ENCODE data around the gene RBMS3. TPM values are rescaled to one million over a fixed set of nuclear protein-coding genes. Genes with fewer than 3 reads are reported as not detected.

The RBMS3 gene
- total RNA-seq, 1 experiment from 2014 or later = 74.2 TPM

- BruUV-seq (replicated peaks) = no TSS peak
- DNase-seq (ENCODE audit: unreplicated experiment) = peak; percentile 89
- intact Hi-C loops (cut with micrococcal nuclease) = loop anchor here (1.0 to 10.0 kb wide), 2 partner anchors 413 to 769 kb away; partner anchors contain the start of gene RBMS3
- peak overlapping the region; percentile 91 for H3K27ac Mint-ChIP-seq (ENCODE audit: low read depth, unreplicated experiment)
- H3K36me3 Mint-ChIP-seq (ENCODE audit: insufficient read depth, unreplicated experiment) = no peaks in the 10 kb centered on the region
- no peaks in the 10 kb centered on the region for H3K27me3 Mint-ChIP-seq (ENCODE audit: insufficient read depth, unreplicated experiment)
- CTCF ChIA-PET = interaction anchor here (1.1 kb wide), 1 partner anchor 413 kb away, joined by 3 read pairs; the partner anchor contains the start of gene RBMS3
- H3K9me3 Mint-ChIP-seq (ENCODE audit: unreplicated experiment) = no peaks in the 10 kb centered on the region
- peak overlapping the region; percentile 43 for H3K4me3 Mint-ChIP-seq (ENCODE audit: unreplicated experiment)
- H3K4me1 Mint-ChIP-seq (ENCODE audit: insufficient read depth, unreplicated experiment) = peaks cover 44% of the 10 kb centered on the region
- POLR2A ChIA-PET = interaction anchor here (0.8 to 1.6 kb wide), 7 partner anchors 10 to 403 kb away, joined by 3 to 7 read pairs (median 4); no protein-coding TSS in a partner anchor
- TF ChIP-seq CTCF (IDR thresholded peaks at IDR 0.05; ENCODE audit: unreplicated experiment) = no peak
Measured at GRCh38 chr3:29693863-29694262, 413.0 kb downstream of the RBMS3 start.

GRCh38 chr3:29694331-29694730, 413.5 kb downstream of the RBMS3 start:
- Mint-ChIP-seq H3K9me3 (ENCODE audit: unreplicated experiment) (no peaks in the 10 kb centered on the region), H3K27me3 (ENCODE audit: insufficient read depth, unreplicated experiment) (no peaks in the 10 kb centered on the region), H3K4me1 (ENCODE audit: insufficient read depth, unreplicated experiment) (peaks cover 44% of the 10 kb centered on the region), H3K36me3 (ENCODE audit: insufficient read depth, unreplicated experiment) (no peaks in the 10 kb centered on the region), H3K27ac (ENCODE audit: low read depth, unreplicated experiment) (peak overlapping the region; percentile 91), H3K4me3 (ENCODE audit: unreplicated experiment) (peak overlapping the region; percentile 43)
- ChIA-PET POLR2A (interaction anchor here (0.5 to 3.6 kb wide), 15 partner anchors 11 to 629 kb away, joined by 3 to 50 read pairs (median 5); partner anchors contain the start of gene RBMS3), CTCF (interaction anchor here (0.5 to 0.6 kb wide), 2 partner anchors 72 to 212 kb away, joined by 3 to 5 read pairs; no protein-coding TSS in a partner anchor)
- TF ChIP-seq CTCF (IDR thresholded peaks at IDR 0.05; ENCODE audit: unreplicated experiment) = no peak
- no peak for DNase-seq (ENCODE audit: unreplicated experiment)
- intact Hi-C loops (cut with micrococcal nuclease) = loop anchor here (1.0 to 10.0 kb wide), 2 partner anchors 413 to 770 kb away; partner anchors contain the start of gene RBMS3
- BruUV-seq (replicated peaks) = no TSS peak

GRCh38 chr3:29694783-29695182, 413.9 kb downstream of the RBMS3 start:
- no TSS peak for BruUV-seq (replicated peaks)
- CTCF ChIA-PET = interaction anchor here (0.5 to 1.7 kb wide), 3 partner anchors 71 to 414 kb away, joined by 3 to 6 read pairs (median 5); partner anchors contain the start of gene RBMS3

More at GRCh38 chr3:29694783-29695182, 413.9 kb downstream of the RBMS3 start:
- H3K36me3 Mint-ChIP-seq (ENCODE audit: insufficient read depth, unreplicated experiment) = no peaks in the 10 kb centered on the region
- peak overlapping the region; percentile 58 for H3K4me3 Mint-ChIP-seq (ENCODE audit: unreplicated experiment)
- H3K27ac Mint-ChIP-seq (ENCODE audit: low read depth, unreplicated experiment) = peak overlapping the region; percentile 98
- no peaks in the 10 kb centered on the region for H3K9me3 Mint-ChIP-seq (ENCODE audit: unreplicated experiment)
- no peaks in the 10 kb centered on the region for H3K27me3 Mint-ChIP-seq (ENCODE audit: insufficient read depth, unreplicated experiment)
- peaks cover 44% of the 10 kb centered on the region for H3K4me1 Mint-ChIP-seq (ENCODE audit: insufficient read depth, unreplicated experiment)
- POLR2A ChIA-PET = interaction anchor here (0.5 to 3.6 kb wide), 17 partner anchors 11 to 629 kb away, joined by 3 to 50 read pairs (median 5); partner anchors contain the start of gene RBMS3
- DNase-seq (ENCODE audit: unreplicated experiment) = peak; percentile 94
- intact Hi-C loops (cut with micrococcal nuclease) = loop anchor here (1.0 to 10.0 kb wide), 3 partner anchors 65 to 770 kb away; partner anchors contain the start of gene RBMS3
- no peak for TF ChIP-seq CTCF (IDR thresholded peaks at IDR 0.05; ENCODE audit: unreplicated experiment)

Measured in MCF 10A (cell line).